GM12892 (cell line): Measurements from ENCODE around the gene OR2M3. TPM values are rescaled to one million over a fixed set of nuclear protein-coding genes. Genes with fewer than 3 reads are reported as not detected.

Experiments used
- DNase-seq: peaks from one replicate; pipeline ENCODE4 v3.0.0; 2011; ENCODE audit not compliant: insufficient read length
- FAIRE-seq: peaks from 2 replicates; lab custom pipeline; 2011; peaks lifted over from hg19 to GRCh38; lab: Jason Lieb, UNC
- POLR2A ChIP-seq: IDR thresholded peaks from 2 replicates; pipeline ENCODE4 v1.6.1; 2011; ENCODE audit warnings: low read depth, low read length, control low read depth
- POLR2AphosphoS5 ChIP-seq: IDR thresholded peaks from 2 replicates; pipeline ENCODE4 v1.6.1; 2011; ENCODE audit warnings: low read depth, low read length, control low read depth
- TAF1 ChIP-seq: IDR thresholded peaks from 2 replicates; pipeline ENCODE4 v1.6.1; 2011; ENCODE audit warnings: low read depth, mild to moderate bottlenecking, control low read depth, low read length, borderline replicate concordance
- polyA plus RNA-seq: library from polyadenylated mRNA; unstranded; fragments of >200 nt; gene quantifications from one replicate; pipeline ENCODE4 v1.2.1, GENCODE V29; 2012; ENCODE audit warnings: missing spikeins, inconsistent platforms; ENCODE audit not compliant: missing spikeins

OR2M3 gene, protein sequence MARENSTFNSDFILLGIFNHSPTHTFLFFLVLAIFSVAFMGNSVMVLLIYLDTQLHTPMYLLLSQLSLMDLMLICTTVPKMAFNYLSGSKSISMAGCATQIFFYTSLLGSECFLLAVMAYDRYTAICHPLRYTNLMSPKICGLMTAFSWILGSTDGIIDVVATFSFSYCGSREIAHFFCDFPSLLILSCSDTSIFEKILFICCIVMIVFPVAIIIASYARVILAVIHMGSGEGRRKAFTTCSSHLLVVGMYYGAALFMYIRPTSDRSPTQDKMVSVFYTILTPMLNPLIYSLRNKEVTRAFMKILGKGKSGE
- not detected for polyA plus RNA-seq

DNA sequence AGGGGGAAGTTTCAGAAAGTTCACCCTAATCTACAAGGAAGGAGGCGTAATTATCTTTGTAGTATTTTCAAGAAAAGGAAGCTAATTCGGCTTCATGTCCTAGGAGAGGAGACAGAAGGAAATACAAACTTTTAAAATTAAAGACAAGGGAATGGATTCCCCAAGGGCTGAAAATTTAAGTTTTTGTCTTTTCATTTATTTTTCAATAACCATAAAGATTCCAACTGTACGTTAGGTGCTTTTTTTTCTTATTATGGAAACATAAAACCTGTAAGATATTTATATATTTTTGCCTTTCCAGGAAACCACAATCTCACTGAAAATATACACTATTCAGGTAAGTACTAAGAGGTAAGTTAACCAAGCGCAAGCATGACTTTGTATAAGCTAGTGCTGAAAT is at the start of gene OR2M3:
Gene OR2M3 (plus strand): TSS at position 301 of the 400 bp plus-strand sequence. CDS start 5,803 bp downstream, outside the sequence.
- no peak for TF ChIP-seq TAF1
- no peak for TF ChIP-seq POLR2AphosphoS5
- no peak for TF ChIP-seq POLR2A
- DNase-seq (no peak), FAIRE-seq (no peak)

DNA sequence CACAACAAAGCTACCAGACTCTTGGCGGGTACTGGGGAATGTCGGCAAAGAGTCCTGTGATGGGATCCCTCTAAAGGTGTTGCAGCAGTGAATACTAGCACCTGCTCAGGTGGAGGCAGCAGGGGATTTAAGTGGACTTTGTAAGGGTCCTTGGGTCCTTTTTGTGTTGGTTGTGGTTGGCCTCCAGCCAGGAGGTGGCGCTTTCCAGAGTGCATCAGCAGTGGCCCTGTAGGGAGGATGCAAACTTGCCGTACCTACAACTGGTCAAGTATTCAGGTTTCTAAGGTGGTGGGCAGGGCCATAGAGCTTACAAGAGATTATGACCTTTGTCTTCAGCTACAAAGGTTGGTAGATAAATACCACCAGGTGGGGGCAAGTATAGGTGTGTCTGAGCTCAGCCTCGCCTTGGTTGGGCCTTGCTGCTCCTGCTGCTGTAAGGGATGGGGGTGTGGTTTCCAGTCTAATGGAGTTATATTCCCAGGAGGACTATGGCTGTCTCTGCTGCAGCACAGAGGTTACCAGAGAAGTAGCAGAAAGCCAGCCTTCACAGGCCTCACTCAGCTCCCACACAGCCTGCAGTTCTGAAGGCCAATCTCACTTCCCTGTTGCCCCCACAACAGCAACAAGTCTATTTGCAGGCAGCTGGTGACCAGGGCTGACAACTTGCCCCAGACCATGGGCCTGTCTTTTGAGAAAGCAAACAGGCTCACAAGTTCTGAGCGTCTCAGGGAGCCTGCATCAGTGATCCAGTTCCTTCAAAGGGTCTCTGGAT is 44.8 kb upstream of the OR2M3 start:
- DNase-seq (no peak), FAIRE-seq (no peak)
- TF ChIP-seq TAF1 = no peak
- no peak for TF ChIP-seq POLR2AphosphoS5
- no peak for TF ChIP-seq POLR2A

DNA sequence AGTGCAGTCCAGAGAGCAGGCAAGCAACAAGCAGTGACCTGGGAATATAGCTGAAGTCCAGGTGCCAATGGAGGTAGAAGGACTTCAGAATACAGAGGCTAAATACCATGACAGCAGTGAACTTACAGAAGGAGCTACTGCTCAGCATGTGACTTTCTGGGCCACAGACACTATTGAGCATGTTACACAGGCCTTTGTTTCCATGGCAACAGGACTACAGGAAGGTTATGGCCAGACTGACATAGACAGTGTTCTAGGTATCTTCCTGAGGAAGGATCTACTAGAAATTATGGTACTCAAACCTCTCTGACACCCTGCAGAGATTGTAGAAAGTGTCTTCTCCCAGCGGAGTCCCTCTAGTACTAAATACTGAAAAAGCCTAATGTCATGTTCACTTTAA is 41.1 kb upstream of the OR2M3 start:
- no peak for DNase-seq
- no peak for FAIRE-seq
- TF ChIP-seq TAF1 (no peak), POLR2A (no peak), POLR2AphosphoS5 (no peak)

DNA sequence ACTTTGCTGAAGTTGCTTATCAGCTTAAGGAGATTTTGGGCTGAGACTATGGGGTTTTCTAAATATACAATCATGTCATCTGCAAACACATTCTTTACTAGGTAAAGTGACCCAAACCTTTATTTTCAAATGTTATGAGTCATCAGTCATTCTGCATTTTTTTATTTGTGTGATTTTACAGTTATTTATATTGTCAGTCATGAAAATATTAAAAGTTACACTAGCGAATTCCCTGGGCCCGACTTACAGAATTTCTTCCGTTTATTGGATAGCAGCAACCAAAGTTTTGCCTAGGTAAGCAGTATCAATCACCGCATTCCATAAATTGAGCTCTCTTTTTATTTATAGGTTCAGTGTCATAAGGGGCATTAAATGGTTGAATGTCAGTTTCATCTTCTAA is 38.3 kb upstream of the OR2M3 start:
- DNase-seq (no peak), FAIRE-seq (no peak)
- no peak for TF ChIP-seq POLR2A
- no peak for TF ChIP-seq TAF1
- no peak for TF ChIP-seq POLR2AphosphoS5

DNA sequence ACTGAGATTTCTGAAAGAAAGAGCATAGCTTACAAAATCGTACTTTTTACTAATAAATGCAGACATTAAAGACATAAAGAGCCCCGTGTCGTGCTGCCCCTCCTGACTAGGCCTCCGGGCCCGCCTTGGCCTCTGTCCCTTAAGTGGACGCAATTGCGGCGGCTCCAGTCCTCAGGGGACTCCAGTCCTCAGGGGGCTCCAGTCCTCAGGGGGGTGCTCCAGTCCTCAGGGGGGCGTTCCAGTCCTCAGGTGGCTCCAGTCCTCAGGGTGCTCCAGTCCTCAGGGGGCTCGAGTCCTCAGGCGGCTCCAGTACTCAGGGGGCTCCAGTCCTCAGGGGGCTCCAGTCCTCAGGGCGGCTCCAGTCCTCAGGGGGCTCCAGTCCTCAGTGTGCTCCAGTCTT is 33.0 kb upstream of the OR2M3 start:
- TF ChIP-seq POLR2A (no peak), TAF1 (no peak), POLR2AphosphoS5 (no peak)
- DNase-seq (no peak), FAIRE-seq (no peak)

DNA sequence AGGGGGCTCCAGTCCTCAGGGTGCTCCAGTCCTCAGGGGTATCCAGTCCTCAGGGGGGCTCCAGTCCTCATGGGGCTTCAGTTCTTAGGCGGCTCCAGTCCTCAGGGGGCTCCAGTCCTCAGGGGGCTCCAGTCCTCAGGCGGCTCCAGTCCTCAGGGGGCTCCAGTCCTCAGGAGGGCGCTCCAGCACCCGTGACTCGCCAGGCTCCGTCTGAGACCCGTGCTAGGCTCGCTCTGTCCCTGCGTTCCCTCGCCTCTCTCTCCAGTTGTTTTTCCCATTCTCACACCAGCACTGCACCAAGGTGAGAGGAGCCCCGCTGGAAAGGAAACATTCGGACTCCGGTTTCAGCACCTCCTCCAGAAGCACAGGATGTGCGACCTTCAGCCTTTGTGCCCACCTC is 31.9 kb upstream of the OR2M3 start:
- no peak for TF ChIP-seq POLR2AphosphoS5
- no peak for DNase-seq
- FAIRE-seq = no peak

DNA sequence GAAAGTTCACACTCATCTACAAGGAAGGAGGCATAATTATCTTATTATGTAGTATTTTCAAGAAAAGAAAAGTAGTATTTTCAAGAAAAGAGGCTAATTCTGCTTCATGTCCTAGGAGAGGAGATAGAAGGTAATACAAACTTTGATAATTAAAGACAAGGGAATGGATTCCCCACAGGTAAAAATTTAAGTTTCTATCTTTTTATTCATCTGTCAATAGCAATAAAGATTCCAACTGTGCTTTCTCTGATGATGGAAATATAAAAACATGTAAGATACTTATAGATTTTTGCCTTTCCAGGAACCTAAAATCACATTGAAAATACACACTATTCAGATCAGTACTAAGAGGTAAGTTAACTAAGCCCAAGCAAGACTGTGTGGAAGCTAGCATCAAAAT is 22.5 kb upstream of the OR2M3 start, which contains the start of gene OR2M2:
Gene OR2M2 (plus strand): TSS at position 301 of the 400 bp plus-strand sequence. CDS start 5,165 bp downstream, outside the sequence.
- FAIRE-seq = no peak
- TF ChIP-seq TAF1 (no peak), POLR2AphosphoS5 (no peak), POLR2A (no peak)
- no peak for DNase-seq

DNA sequence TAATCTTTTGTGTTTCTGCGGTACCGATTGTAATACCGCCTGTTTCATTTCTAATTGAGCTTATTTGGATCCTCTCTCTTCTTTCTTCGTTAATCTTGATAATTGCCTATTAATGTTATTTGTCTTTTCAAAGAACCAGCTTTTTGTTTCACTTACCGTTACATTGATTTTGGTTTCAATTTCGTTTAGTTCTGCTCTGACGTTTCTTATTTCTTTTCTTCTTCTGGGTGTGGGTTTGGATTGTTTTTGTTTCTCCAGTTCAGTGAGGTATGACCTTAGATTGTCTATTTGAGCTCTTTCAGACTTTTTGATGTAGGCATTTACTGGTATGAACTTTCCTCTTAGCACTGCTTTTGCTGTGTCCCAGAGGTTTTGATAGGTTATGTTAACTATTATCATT is 13.1 kb upstream of the OR2M3 start:
- DNase-seq = no peak
- no peak for FAIRE-seq
- TF ChIP-seq POLR2A = no peak
- TF ChIP-seq TAF1 = no peak
- TF ChIP-seq POLR2AphosphoS5 = no peak

DNA sequence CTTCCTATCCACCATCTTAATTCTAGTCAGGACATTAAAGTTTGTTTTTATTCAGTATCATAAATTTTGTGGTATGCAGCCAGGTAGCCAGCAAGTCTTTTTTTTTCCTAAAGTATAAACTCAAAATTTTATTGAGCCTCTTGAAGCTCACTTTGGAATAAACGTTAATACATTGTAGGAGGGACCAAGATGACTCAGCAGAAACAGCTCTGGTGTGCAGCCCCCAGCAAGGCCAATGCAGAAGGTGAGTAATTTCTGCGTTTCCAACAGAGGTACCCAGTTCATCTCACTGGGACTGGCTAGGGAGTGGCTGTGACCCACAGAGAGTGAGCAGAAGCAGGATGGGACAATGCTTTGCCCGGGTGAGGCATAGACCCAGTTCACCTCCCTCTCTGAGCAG is 9.7 kb upstream of the OR2M3 start:
- no peak for TF ChIP-seq TAF1
- TF ChIP-seq POLR2A = no peak
- no peak for TF ChIP-seq POLR2AphosphoS5
- no peak for FAIRE-seq
- no peak for DNase-seq

DNA sequence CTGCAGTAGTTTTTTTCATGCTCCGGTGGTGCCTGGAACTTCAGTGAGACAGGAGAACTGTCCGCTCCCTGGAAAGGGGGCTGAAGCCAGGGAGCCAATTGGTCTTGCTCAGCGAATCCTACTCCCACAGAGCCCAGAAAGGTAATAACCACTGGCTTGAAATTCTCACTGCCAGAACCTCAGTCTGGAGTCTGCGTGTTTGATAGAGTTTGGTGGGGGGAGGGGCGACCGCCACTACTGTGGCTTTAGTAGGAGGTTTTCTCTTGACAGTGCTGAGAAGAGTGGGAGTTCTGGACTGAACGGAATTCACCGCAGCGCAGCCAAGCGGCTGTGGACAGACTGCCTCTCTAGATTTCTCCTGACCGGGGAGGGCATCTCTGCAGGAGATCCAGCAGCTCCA is 8.0 kb upstream of the OR2M3 start:
- TF ChIP-seq POLR2A = no peak
- TF ChIP-seq TAF1 = no peak
- TF ChIP-seq POLR2AphosphoS5 = no peak
- DNase-seq (no peak), FAIRE-seq (no peak)

DNA sequence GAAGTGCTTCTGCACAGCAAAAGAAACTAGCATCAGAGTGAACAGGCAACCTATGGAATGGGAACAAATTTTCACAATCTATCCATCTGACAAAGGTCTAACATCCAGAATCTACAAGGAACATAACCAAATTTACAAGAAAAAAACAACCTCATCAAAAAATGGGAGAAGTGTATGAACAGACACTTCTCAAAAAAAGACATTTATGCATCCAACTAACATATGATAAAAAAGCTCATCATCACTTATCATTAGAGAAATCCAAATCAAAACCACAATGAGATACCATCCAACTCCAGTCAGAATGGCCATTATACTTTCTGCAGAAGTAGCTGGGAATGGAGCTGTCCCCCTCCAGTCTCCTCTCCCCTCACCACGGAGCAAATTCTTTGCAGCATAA is 2.9 kb upstream of the OR2M3 start:
- TF ChIP-seq POLR2A (no peak), TAF1 (no peak), POLR2AphosphoS5 (no peak)
- DNase-seq (no peak), FAIRE-seq (no peak)
